ENCODE results near the gene ACER1.
"Not testable (repeated sequence)": the region's sequence is repeated elsewhere in the genome, so short reads cannot be mapped to it uniquely, and the experiment has no call there.

ACER1 gene

DNA sequence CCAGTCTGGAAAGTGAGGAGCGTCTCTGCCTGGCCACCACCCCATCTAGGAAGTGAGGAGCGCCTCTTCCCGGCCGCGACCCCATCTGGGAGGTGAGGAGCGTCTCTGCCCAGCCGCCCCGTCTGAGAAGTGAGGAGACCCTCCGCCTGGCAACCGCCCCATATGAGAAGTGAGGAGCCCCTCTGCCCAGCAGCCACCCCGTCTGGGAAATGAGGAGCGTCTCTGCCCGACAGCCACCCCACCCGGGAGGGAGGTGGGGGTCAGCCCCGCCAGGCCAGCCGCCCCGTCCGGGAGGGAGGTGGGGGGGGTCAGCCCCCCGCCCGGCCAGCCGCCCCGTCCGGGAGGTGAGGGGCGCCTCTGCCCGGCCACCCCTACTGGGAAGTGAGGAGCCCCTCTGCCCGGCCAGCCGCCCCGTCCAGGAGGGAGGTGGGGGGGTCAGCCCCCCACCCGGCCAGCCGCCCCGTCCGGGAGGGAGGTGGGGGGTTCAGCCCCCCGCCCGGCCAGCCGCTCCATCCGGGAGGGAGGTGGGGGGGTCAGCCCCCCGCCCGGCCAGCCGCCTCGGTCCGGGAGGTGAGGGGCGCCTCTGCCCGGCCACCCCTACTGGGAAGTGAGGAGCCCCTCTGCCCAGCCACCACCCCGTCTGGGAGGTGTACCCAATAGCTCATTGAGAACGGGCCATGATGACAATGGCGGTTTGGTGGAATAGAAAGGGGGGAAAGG, 22.1 kb upstream of the ACER1 start:
- not testable (repeated sequence) for FAIRE-seq

GRCh38 chr19:6354098-6354674, 20.8 kb upstream of the ACER1 start:
- FAIRE-seq = no peak

DNA sequence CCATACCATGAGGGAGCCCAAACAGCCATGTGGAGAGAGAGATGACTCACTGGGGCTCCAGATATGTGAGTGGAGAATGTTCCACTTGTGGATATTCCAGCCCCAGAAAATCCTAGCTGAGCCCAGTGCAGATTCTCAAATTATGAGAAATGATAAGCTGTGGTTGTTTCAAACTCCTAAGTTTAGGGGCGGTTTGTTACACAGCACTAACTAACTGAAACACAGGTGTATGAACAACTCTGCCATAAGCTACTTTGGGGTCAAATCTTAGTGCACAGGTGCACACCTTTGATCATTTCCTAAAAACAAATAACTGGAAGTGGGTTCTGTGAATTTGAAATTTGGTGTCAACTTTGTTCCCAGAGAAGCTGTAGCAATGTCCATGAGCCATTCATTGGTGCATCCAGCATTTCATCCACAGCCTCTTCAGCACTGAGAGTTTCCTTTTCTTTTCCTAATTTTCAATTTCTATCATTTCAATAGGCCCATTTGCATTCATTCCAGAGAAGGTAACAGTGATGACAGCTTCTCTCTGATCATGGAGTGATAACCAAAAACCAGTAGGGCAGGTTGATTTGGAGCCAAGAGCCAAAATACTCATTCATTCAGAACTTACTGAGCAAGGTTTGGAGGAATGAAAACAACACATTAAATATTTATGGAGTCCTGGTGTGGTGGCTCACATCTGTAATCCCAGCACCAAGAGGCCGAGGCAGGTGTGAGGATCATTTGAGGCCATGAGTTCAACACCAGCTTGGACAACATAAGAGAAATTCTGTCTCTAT, 19.2 kb upstream of the ACER1 start:
- FAIRE-seq = no peak

- FAIRE-seq = no peak
Observed at GRCh38 chr19:6350688-6351087, 17.3 kb upstream of the ACER1 start.

- FAIRE-seq = not testable (repeated sequence)
Observed at GRCh38 chr19:6349271-6349670, 15.9 kb upstream of the ACER1 start.

- FAIRE-seq = no peak
Observed at GRCh38 chr19:6343462-6343861, 10.1 kb upstream of the ACER1 start.

- no peak for FAIRE-seq
Observed at GRCh38 chr19:6340493-6341201, 7.2 kb upstream of the ACER1 start.

- peak; percentile 96 for FAIRE-seq
Observed at GRCh38 chr19:6334490-6335285, 1.3 kb upstream of the ACER1 start.

GRCh38 chr19:6326815-6327214, 6.6 kb downstream of the ACER1 start:
- FAIRE-seq = no peak

DNA sequence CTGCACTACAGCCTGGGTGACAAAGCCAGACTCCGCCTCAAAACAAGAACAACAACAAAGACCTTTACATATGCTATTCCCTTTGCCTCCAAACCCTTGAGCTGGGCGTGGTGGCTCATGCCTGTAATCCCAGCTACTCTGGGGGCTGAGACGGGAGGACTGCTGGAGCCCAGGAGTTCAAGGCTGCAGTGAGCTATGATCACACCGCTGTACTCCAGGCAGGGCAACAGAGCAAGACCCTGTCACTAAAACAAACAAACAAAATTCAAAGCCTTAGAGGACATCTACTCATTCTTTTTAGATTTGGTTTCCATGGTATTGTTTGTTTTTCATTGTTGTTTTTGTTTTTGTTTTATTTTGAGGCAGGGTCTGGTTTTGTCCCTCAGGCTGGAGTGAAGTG, 7.8 kb downstream of the ACER1 start:
- FAIRE-seq = no peak

GRCh38 chr19:6324757-6325156, 8.7 kb downstream of the ACER1 start:
- no peak for FAIRE-seq

DNA sequence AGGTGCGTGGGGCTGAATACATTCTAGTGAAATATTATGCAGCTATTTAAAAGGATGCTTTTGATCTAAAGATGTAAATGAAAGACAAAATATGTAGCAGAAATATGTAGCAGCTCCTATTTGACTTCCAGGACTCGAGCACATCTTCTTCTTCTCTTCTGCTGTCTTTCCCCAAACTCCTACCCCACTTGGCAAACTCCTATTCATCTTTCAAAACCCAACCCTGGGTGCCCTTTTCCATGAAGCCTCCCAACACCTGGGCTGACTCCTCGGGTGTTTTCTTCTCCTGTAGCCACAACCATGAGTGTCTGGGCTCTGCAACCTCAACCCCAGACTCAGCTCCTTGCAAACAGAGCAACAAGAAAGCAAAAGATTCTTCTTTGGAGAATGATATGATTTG, 11.1 kb downstream of the ACER1 start:
- FAIRE-seq = no peak

GRCh38 chr19:6319376-6319775, 14.0 kb downstream of the ACER1 start:
- FAIRE-seq = no peak

DNA sequence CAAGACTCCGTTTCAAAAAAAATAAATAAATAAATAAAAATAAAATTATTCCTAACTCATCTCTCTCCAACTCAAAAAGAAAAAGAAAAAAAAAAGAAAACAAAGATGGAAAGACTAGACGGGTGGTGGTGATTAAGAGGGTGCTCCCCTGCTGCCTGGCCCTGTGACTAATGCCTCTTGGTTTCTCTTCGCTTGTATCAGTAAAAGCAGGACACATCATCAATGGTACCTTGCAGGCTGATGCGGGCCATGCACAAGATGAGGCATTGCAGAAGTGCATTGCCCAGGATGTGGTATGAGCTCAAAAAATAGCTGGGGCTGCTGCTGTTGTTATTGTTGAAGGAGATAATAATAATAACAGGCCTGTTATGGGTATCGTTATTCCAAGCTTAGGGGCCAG, 14.6 kb downstream of the ACER1 start:
- no peak for FAIRE-seq

GRCh38 chr19:6315646-6316045, 17.8 kb downstream of the ACER1 start:
- not testable (repeated sequence) for FAIRE-seq

GRCh38 chr19:6313398-6313969, 19.9 kb downstream of the ACER1 start:
- FAIRE-seq = no peak

DNA sequence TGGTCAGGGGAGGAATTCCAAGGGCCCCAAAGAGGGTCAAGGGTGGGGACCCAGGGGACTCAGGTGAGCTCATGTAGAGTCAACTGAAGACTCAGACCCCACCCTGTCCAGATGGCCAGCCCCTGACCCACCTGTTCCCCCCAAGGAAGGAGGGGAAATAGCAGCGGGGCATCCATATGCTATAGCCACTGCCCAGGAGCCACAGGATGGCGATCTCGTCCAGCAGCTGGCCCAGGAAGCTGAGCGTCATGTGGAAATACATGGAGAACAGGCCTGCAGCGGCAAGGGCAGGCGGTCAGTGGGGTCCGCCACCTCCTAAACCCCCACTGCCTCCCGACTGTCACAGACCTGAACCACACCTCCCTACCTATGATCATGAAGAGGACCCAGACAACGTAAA, 21.4 kb downstream of the ACER1 start:
- FAIRE-seq = no peak

DNA sequence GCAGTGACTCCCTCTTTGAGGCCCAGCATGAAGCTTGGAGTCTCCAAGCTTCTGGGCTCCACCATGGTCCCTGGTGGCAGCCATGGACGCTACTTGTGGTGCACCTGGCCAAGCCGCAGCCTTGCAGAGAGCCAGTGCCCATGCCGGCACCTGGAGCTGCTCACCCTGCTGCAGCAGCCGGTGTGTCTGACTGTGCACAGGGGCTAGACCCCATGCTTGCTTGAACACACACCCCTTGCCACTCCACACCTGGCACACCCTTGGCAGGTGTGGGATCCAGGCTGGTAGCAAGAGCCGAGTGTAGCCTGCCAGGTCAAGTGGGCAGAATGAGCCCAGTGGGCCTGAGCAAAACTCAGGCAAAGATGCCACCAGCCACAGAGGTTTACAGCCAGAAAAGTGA, 35.0 kb downstream of the ACER1 start:
- FAIRE-seq = no peak

GRCh38 chr19:6297202-6297601, 36.2 kb downstream of the ACER1 start:
- no peak for FAIRE-seq

- no peak for FAIRE-seq
Observed at GRCh38 chr19:6292006-6292405, 41.4 kb downstream of the ACER1 start.

DNA sequence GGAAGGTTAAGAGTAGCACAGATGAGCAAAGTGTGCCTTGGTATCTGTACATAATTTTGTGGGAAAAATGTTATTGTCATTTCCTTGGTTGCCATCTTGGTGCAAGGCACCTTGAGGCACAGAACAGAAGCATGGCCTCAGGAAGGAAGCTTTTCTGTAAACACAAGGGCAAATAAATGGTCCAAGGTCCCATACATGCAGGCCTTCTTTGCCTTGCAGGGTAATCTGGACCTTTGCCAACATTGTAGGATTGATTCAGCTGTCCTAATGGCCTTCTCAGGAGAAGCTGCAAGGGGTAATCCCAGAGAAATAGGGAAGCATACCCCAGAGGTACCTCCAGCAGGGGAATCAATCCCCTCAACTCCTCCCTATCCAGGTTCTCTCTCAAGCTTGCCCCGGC, 44.7 kb downstream of the ACER1 start:
- FAIRE-seq = no peak

DNA sequence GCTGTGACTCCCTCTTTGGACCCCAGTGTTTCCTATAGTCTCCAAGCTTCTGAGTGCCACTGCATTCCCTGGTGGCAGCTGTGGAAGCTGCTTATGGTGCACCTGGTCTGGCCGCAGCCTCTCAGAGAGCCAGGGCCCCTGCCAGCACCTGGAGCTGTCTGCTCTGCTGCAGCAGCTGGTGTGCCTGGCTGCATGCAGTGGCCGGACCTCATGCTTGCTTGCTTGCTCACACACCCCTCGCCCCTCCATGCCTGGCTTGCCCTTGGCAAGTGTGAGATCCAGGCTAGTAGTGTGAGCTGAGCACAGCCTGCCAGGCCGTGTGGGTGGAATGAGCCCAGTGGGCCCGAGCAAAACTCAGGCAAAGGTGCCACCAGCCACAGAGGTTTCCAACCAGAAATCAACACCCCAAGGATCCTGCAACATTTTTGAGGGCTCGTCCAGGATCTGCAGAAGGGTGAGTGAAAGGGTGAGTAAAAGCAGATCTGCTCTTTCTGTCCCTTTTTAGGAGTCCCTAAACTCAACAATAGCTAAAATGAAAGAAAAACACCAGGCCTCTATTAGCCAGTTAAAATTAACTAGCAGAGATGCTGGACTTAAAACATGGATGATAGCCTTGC, 46.0 kb downstream of the ACER1 start:
- FAIRE-seq = no peak

Measured in TTC549 (cell line).